Upper lobe of left lung (tissue), 4 donors: ENCODE measurements around the gene MICAL3.

ENCODE experiments used
- CTCF ChIP-seq, 6 experiments: fragments of 450-650 bp in 4 of 6; fragments of 200-600 bp in 2 of 6; sonication (generic) in 2 of 6; IDR thresholded peaks; one replicate each; pipeline ENCODE4 v1.5.1; 2016 to 2019; ENCODE audit warnings: antibody characterized with exemption in 6 of 6
- POLR2A ChIP-seq, 4 donors: fragments of 450-650 bp; IDR thresholded peaks; one replicate each; pipeline ENCODE4 v1.5.1; 2016 to 2017; ENCODE audit warnings: antibody characterized with exemption in 4 of 4, mild to moderate bottlenecking in 2 of 4
- POLR2AphosphoS5 ChIP-seq, 2 donors: sonication (generic); formaldehyde crosslinking; IDR thresholded peaks; one replicate each; pipeline ENCODE4 v1.5.1; 2017; ENCODE audit warnings: antibody characterized with exemption in 2 of 2

DNA sequence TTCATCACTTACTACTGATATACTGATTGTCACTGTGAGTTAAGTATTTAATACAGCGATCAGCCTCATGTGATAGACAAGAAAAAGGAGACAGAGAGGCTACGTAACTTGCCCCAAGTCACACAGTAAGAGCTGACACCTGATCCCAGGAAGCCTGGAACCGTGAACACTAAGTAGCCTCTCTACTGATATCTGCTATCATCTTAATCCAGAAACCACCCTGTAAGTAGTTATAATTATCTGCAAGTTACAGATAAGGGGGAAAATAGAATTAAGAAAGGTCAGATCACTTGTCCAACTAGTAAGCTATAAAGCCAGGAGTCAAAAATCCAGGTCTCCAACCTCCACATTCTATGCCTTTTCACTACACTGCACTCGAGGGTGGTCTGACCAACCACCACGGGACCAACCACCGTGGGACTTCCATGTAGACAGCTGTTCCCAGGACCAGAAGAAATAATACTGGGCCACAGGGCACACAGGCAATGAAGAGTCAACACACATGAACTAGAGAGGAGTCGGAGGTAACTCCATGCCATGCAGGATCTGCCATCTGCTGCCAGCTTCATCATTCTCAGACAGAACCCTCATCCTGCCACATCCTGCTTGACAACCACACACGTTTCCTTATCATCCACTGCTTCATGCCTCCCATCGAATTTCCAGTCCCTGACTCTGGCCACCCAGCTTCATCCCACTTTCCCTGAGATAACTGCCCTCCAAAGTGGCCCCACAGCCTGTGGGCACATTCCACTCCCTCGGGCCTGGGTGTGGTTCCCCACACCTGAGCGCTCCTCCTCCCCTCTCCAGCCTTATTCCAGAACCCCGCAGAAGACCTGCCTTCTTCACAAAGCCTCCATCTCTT lies 58.6 kb downstream of the MICAL3 start:
- TF ChIP-seq CTCF (IDR thresholded peaks at IDR 0.05) (no peak), POLR2AphosphoS5 (IDR thresholded peaks at IDR 0.05) (no peak), POLR2A (IDR thresholded peaks at IDR 0.05) (no peak)
